Adrenal gland (tissue), 5 donors: ENCODE measurements around the gene ZNF492.

Experiments used
- POLR2A ChIP-seq, 2 donors: fragments of 450-650 bp; IDR thresholded peaks; one replicate each; pipeline ENCODE4 v1.6.1; 2017; ENCODE audit warnings: antibody characterized with exemption in 2 of 2, mild to moderate bottlenecking in 2 of 2, moderate library complexity in 1 of 2
- TF ChIP-seq, protein P1 (sequence below), 6 experiments: fragments of 450-650 bp in 4 of 6; fragments of 200-600 bp in 2 of 6; sonication (generic) in 1 of 6; IDR thresholded peaks; 1 replicate in 5 of 6; 2 replicates in 1 of 6; pipeline versions ENCODE4 v1.5.1 to v1.8.0; 2016 to 2021; ENCODE audit warnings: antibody characterized with exemption in 6 of 6, mild to moderate bottlenecking in 2 of 6, moderate library complexity in 1 of 6
- donor health status: DM: no; HTN: no; CAD: no.

DNA sequence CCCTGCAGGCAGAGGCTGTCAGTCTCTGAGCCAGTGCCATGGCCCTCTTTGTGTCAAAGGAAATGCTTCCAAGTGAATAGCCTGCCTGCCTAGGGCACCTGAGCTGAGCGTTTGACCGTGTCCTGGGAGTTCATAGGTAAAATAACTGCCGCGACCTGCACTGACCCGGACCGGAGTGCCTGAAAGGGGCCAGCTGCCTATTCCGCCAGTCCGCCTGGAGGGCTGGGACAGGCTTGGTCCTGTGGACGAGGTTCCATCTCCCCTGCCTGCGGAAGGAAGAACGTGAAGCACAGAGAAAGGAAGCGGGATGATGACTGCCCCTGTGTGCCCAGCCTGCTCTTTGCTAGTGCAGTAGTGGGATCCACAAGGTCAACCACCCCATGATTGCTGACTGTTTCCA is 17.5 kb upstream of the ZNF492 start:
- no peak for TF ChIP-seq POLR2A (IDR thresholded peaks at IDR 0.05)
- TF ChIP-seq, protein P1, sequence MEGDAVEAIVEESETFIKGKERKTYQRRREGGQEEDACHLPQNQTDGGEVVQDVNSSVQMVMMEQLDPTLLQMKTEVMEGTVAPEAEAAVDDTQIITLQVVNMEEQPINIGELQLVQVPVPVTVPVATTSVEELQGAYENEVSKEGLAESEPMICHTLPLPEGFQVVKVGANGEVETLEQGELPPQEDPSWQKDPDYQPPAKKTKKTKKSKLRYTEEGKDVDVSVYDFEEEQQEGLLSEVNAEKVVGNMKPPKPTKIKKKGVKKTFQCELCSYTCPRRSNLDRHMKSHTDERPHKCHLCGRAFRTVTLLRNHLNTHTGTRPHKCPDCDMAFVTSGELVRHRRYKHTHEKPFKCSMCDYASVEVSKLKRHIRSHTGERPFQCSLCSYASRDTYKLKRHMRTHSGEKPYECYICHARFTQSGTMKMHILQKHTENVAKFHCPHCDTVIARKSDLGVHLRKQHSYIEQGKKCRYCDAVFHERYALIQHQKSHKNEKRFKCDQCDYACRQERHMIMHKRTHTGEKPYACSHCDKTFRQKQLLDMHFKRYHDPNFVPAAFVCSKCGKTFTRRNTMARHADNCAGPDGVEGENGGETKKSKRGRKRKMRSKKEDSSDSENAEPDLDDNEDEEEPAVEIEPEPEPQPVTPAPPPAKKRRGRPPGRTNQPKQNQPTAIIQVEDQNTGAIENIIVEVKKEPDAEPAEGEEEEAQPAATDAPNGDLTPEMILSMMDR (IDR thresholded peaks at IDR 0.05), result no peak
